HG03378 (cell line): ENCODE measurements around the gene ULK4.
"Not testable (repeated sequence)": the region's sequence is repeated elsewhere in the genome, so short reads cannot be mapped to it uniquely, and the experiment has no call there.

Experiments used
- ATAC-seq: cut with Tn5 transposase; IDR thresholded peaks from one replicate; pipeline ENCODE4 v1.9.1; 2021; ENCODE audit warnings: mild to moderate bottlenecking, moderate library complexity; ENCODE audit not compliant: unreplicated experiment

ULK4 gene

DNA sequence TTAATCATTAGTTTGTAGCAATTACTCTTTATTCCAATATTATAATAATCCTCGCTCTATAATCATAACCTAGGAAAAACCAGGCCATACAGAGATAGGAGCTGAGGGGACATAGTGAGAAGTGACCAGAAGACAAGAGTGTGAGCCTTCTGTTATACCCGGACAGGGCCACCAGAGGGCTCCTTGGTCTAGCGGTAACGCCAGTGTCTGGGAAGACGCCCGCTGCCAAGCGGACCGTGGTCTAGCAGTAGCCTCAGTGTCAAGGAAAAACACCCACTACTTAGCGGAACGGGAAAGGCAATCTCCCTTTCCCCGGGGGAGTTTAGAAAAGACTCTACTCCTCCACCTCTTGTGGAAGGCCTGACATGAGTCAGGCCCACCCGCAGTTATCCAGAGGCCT lies 266.1 kb downstream of the ULK4 start:
- ATAC-seq: not testable (repeated sequence)

GRCh38 chr3:41693799-41694198 lies 268.1 kb downstream of the ULK4 start:
- ATAC-seq: no peak

DNA sequence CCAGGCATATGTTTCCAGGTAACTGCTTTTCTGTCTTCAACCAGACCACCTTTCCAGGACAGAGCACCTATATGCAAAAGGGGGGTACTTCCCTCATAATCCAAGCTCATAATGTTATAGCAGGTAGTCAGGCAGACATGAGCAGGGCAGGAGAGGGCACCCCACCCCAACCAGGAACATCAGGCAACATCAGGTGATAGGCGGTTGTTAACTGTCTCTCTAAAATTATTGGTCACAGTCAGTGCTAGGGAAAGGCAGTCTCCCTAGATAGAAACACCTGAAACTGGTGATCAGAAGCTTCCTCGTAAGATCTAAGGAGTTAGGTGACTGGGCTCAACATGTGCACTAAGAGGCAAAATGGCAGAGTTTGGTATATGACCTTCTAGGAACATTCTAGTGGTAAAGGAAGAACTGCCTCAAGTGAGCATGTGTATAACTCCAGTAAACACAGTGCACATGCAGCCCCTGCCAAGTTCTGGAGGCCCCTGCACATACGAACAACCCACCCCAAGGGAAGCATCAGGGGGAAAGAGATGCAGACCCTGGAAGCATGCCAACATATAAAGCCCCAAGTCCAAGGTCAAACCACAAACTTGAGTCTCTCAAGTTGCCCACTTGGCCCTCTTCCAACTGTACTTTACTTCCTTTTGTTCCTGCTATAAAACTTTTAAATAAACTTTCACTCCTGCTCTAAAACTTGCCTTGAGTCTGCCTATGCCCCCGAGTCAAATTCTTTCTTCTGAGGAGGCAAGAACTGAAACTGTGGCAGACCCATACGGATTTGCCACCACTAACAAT lies 270.9 kb downstream of the ULK4 start:
- no peak for ATAC-seq

GRCh38 chr3:41688595-41689380 lies 273.1 kb downstream of the ULK4 start:
- no peak for ATAC-seq

GRCh38 chr3:41684797-41685735 lies 276.8 kb downstream of the ULK4 start:
- ATAC-seq: no peak

GRCh38 chr3:41683666-41684350 lies 278.1 kb downstream of the ULK4 start:
- ATAC-seq: no peak

GRCh38 chr3:41682996-41683395 lies 278.9 kb downstream of the ULK4 start:
- ATAC-seq: no peak

DNA sequence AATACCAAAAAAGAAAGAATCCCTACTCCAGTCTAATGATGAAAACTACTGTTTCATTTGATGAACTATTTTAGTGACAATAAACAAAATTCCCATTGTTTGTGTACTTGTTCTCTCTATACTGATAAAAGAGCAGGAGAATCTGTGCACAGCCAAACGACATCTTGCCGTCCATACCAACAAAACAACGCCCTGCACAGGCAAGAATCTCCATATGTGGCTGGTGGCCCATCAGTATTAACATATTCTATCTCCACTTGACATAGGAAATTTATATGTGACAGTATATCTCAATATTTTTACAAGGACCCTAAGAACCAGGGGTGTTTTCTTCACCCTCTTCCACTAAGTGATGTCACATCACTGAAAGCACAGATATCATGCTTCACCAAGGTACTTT lies 279.5 kb downstream of the ULK4 start:
- ATAC-seq: no peak

- no peak for ATAC-seq
Measured at GRCh38 chr3:41681479-41681878, 280.4 kb downstream of the ULK4 start.

DNA sequence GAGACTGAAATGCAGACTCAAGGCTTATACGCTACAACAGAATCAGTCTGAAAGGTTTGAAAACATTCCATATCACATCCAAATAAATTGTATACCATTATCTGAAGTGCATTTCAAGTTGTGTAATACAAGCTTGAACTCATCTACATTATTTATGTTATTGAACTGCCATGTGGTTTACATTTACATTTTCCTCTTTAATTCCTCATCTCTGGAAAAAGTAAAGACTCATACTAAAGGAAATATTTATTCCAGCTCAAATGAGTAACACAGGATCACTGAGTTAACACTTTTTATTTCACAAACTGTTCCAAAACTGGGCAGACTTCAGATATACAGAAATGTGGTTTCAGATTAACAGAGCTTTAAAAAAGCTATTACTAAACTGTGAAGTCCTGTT lies 282.5 kb downstream of the ULK4 start:
- ATAC-seq: no peak

DNA sequence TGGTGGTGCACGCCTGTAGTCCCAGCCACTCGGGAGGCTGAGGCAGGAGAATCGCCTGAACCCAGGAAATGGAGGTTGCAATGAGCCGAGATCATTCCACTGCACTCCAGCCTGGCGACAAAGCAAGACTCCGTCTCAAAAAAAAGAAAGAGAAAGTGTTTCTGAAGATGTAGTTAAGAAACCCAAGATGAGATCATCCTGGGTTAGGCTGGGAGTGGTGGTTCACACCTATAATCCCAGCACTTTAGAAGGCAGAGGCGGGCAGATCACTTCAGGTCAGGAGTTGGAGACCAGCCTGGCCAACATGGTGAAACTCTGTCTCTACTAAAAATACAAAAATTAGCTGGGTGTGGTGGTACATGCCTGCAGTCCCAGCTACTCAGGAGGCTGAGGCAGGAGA lies 286.8 kb downstream of the ULK4 start:
- ATAC-seq: not testable (repeated sequence)

DNA sequence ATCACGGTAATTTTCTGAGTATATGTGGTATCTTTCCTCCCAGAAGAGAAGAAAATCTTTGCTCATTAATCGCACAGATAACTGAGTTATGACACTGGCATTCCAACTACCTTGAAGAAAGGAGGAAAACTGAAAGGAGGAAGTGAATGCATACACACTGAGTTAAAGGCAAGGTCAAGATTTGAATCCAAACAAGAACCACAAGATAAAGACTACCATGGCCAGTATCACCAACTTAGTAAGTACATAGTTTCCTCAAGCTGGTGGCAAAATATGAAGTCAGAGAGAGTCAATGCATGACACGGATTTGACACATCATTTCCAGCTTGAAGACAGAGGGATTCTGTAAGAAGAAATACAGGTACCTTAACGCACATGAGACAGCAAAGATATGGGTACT lies 287.5 kb downstream of the ULK4 start:
- no peak for ATAC-seq

GRCh38 chr3:41673650-41674049 lies 288.3 kb downstream of the ULK4 start:
- no peak for ATAC-seq

- no peak for ATAC-seq
Measured at GRCh38 chr3:41668379-41668778, 293.5 kb downstream of the ULK4 start.

GRCh38 chr3:41662288-41662687 lies 299.6 kb downstream of the ULK4 start:
- no peak for ATAC-seq

DNA sequence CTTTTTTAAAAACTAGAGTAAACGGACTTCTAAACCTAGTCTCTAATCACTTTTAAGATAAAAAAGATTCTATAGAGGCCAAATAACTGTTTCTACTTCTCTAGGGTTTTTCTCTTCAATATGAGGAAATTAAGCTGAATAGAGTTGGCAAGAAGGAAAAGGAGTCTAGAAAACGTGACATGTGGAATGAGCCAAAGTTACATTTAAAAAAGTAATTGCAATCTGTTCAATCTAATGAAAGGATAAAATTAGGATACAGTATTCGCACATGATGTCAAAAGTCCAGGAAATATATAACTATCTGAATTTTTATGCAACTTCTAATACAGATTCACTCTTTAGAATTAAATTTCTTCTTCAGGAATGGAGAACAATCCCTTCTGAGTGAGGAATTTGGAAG lies 300.1 kb downstream of the ULK4 start:
- no peak for ATAC-seq

- no peak for ATAC-seq
Measured at GRCh38 chr3:41660510-41660909, 301.4 kb downstream of the ULK4 start.

DNA sequence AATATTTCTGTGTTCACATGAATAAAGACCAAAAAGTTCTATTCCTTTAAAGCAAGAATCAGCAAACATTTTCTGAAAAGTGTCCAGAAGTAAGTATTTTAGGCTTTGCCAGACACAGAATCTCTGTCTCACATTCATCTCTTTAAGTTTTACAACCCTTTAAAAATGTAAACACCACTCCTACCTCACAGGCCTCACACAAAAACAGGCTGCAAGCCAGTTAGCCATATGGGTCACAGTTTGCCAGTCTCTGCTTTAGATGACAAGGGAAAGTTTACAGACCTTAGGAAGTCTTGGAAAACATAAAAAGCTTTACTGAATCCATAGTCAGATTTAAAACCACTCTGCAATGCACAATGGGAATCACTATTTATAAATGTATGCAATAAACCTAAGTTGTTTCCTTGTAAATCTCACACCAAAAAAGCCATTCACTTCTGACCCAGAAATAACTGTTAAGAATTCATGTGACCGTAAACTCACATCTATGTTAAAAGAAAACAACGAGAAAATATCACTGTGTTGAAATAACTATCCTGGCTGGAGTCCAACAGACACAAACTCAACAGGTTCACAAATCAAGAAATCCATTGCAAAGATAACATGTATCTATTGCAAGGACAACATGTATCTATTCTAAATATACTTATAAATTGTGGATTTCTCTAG lies 308.2 kb downstream of the ULK4 start:
- no peak for ATAC-seq

GRCh38 chr3:41652931-41653330 lies 309.0 kb downstream of the ULK4 start:
- ATAC-seq: no peak

DNA sequence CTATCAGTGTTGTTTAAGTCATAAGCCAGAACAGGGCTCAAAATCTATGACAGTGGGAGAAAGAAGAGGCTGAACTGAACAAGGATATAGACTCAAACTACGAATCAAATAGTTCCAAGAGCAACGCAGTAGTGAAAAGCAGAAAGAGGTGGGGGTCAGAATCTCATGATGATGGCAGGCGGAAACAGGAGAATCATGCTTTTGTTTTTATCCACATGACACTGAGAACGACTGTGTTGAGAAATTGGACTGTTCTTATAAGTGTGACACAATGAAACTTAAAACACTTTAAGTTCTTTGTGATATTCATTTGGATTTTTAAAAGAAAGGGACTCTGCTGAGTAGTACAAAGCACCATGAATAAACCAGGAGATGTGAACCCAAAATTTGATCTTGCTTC lies 309.4 kb downstream of the ULK4 start:
- ATAC-seq: no peak
